Adrenal gland (tissue), 12 donors: Measurements from ENCODE around the gene EFNA5. TPM values are rescaled to one million over a fixed set of nuclear protein-coding genes. Genes with fewer than 3 reads are reported as not detected.

Experiments
- DNase-seq, 7 donors: peaks; one replicate each; pipeline ENCODE4 v3.0.0-alpha.2; 2019 to 2020
- H3K27ac ChIP-seq, 5 donors: fragments of 200-600 bp; sonication (generic) in 4 of 5; 1 replicate in 3 of 5; 2 replicates in 2 of 5; pipeline versions ENCODE4 v1.5.1 to v1.8.0; 2016 to 2020; ENCODE audit warnings: mild to moderate bottlenecking in 1 of 5
- H3K27me3 ChIP-seq: fragments of 200-600 bp; 2 replicates; pipeline ENCODE4 v1.8.0; 2021
- H3K36me3 ChIP-seq, 2 donors: fragments of 200-600 bp; replicated peaks in 1 of 2; 1 replicate in 1 of 2; 2 replicates in 1 of 2; pipeline versions ENCODE4 v1.5.1 to v1.8.0; 2018 to 2022
- H3K4me1 ChIP-seq, 2 donors: fragments of 200-600 bp; replicated peaks in 1 of 2; 1 replicate in 1 of 2; 2 replicates in 1 of 2; pipeline versions ENCODE4 v1.5.1 to v1.8.0; 2018 to 2021
- H3K4me3 ChIP-seq, 4 donors: fragments of 200-600 bp; sonication (generic) in 3 of 4; one replicate each; pipeline ENCODE4 v1.5.1; 2016 to 2018
- H3K9me3 ChIP-seq, 3 donors: fragments of 200-600 bp; sonication (generic) in 1 of 3; replicated peaks in 1 of 3; 1 replicate in 2 of 3; 2 replicates in 1 of 3; pipeline versions ENCODE4 v1.5.1 to v1.8.0; 2016 to 2021
- CTCF ChIP-seq, 6 experiments: fragments of 450-650 bp in 4 of 6; fragments of 200-600 bp in 2 of 6; sonication (generic) in 1 of 6; IDR thresholded peaks; 1 replicate in 5 of 6; 2 replicates in 1 of 6; pipeline versions ENCODE4 v1.5.1 to v1.8.0; 2016 to 2021; ENCODE audit warnings: antibody characterized with exemption in 6 of 6, mild to moderate bottlenecking in 2 of 6, moderate library complexity in 1 of 6
- POLR2A ChIP-seq, 2 donors: fragments of 450-650 bp; IDR thresholded peaks; one replicate each; pipeline ENCODE4 v1.6.1; 2017; ENCODE audit warnings: antibody characterized with exemption in 2 of 2, mild to moderate bottlenecking in 2 of 2, moderate library complexity in 1 of 2
- WGBS, 4 donors: extraction: QIAGEN DNeasy Blood & Tissue Kit in 2 of 4; methylation state at CpG; one replicate each; pipeline versions ENCODE4 v1.1.5 to v1.1.7; 2013 to 2017; 5-methylcytosine and 5-hydroxymethylcytosine counted together
- intact Hi-C, 2 donors: fragments of 100-400 bp; cut with DNase I; formaldehyde crosslinking; loops; one replicate each; pipeline versions ENCODE4 v1.14.1 to v1.15.0; 2022 to 2023
- polyA plus RNA-seq, 3 donors: library from polyadenylated mRNA; stranded (reverse); fragments of 200-250 nt in 2 of 3; fragments of 350-450 nt in 1 of 3; fragmentation: Illumina TruSeq in 1 of 3; extraction: RNeasy Lipid Tissue Mini Kit (QIAGEN cat#74804) in 1 of 3; gene quantifications; one replicate each; pipeline ENCODE4 v1.2.3, GENCODE V29; 2013 to 2014
- total RNA-seq, 9 donors: library from RNA; depleted of rRNA in 4 of 9; stranded (reverse); fragments of >200 nt in 4 of 9; fragments of 120-200 nt in 1 of 9; fragmentation: NEBNext Ultra II Directional in 1 of 9; extraction: Animal tissue kit (Norgen Biotek cat#: 25700) in 1 of 9; gene quantifications; one replicate each; pipeline versions ENCODE4 v1.1.0 to v1.2.4, GENCODE V29; 2013 to 2023
- donor health status: healthy with polysubstance abuse.
- donor health status: Bipolar disorder and iron deficiency.
- donor health status: DM: yes; HTN: yes; CAD: no.
- donor health status: DM: no; HTN: no; CAD: no.
- donor health status: DM: no; HTN: no; CAD: no.
- donor health status: DM: yes; HTN: yes; CAD: no.

EFNA5 gene
- total and polyA plus RNA-seq, 12 donors = 0.06 to 11.8 (median 1.6) TPM

- no peaks in the 10 kb centered on the region for H3K36me3 ChIP-seq
- no peak for DNase-seq
- H3K27me3 ChIP-seq = no peaks in the 10 kb centered on the region
- 83 to 91% (median 87%) methylated on average over 4 of the region's 4 CpGs for WGBS, 4 donors
- intact Hi-C loops = no loop called here
- TF ChIP-seq POLR2A (IDR thresholded peaks at IDR 0.05) = no peak
- TF ChIP-seq CTCF (IDR thresholded peaks at IDR 0.05) = no peak
- no peak overlapping the region for H3K27ac ChIP-seq
- H3K4me1 ChIP-seq = peaks cover 0 to 7% of the 10 kb centered on the region in 2 donors
- no peaks in the 10 kb centered on the region for H3K9me3 ChIP-seq
- H3K4me3 ChIP-seq = no peak overlapping the region
These were observed 102.7 kb downstream of the EFNA5 start for GRCh38 chr5:107567901-107568671.

DNA sequence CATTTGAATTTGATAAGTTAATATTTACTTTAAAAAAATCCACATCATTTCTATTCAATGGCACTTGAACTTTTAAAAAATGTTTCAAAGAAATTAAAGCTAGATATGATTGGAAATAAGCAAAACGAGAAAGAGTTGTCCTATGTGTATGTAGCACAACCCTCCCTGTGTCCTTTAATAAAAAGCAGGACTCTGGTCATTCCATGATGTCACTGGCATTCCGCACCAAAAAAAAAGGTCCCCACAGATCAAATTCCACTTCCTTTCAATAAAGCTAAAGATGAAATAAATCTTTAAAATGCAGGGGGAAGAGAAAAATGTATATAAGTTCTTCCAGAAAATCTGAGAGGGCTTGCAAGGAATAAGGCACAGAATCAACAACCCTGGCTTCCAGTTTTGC is 103.8 kb downstream of the EFNA5 start:
- no peak for DNase-seq
- H3K36me3 ChIP-seq = no peaks in the 10 kb centered on the region
- peaks cover 0 to 7% of the 10 kb centered on the region in 2 donors for H3K4me1 ChIP-seq
- no peak overlapping the region for H3K4me3 ChIP-seq
- no peaks in the 10 kb centered on the region for H3K9me3 ChIP-seq
- 58 to 69% (median 64%) methylated on average over 2 of the region's 2 CpGs for WGBS, 4 donors
- TF ChIP-seq CTCF (IDR thresholded peaks at IDR 0.05) (no peak), POLR2A (IDR thresholded peaks at IDR 0.05) (no peak)
- H3K27me3 ChIP-seq = no peaks in the 10 kb centered on the region
- intact Hi-C loops = no loop called here
- no peak overlapping the region for H3K27ac ChIP-seq

GRCh38 chr5:107565791-107566767 is 104.7 kb downstream of the EFNA5 start:
- WGBS, 4 donors = 67 to 78% (median 70%) methylated on average over 10 of the region's 10 CpGs
- DNase-seq = peak in 3 of 7 donors; percentile 11 to 27 (median 14)
- H3K27me3 ChIP-seq = no peaks in the 10 kb centered on the region
- no peaks in the 10 kb centered on the region for H3K36me3 ChIP-seq
- H3K27ac ChIP-seq = no peak overlapping the region
- H3K4me3 ChIP-seq = no peak overlapping the region
- intact Hi-C loops = no loop called here
- no peaks in the 10 kb centered on the region for H3K9me3 ChIP-seq
- H3K4me1 ChIP-seq = no peaks in the 10 kb centered on the region
- no peak for TF ChIP-seq POLR2A (IDR thresholded peaks at IDR 0.05)
- TF ChIP-seq CTCF (IDR thresholded peaks at IDR 0.05) = no peak

DNA sequence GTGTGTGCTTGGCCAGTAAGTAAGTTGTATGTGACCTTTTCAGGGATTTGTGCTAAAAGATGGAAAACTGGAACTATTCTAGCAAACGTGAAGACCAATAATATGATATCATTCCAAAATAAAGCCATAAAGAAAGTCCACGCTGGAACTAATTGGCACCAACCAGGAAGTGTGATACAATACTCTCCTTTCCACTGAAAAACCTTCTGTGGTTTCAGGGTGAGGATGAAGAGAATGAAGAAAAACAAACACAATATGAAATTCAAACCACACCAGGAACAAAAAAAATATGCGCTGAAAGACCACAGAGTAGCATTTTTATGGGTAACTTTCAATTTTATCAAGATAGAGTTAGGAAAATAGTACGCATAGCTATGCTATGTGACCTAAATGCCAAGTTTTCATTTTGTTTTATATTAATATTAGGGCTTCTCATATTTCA is 105.8 kb downstream of the EFNA5 start:
- no peaks in the 10 kb centered on the region for H3K9me3 ChIP-seq
- TF ChIP-seq CTCF (IDR thresholded peaks at IDR 0.05) (no peak), POLR2A (IDR thresholded peaks at IDR 0.05) (no peak)
- no peak overlapping the region for H3K27ac ChIP-seq
- H3K27me3 ChIP-seq = no peaks in the 10 kb centered on the region
- H3K4me3 ChIP-seq = no peak overlapping the region
- DNase-seq = no peak
- 73 to 80% (median 75%) methylated on average over 4 of the region's 4 CpGs for WGBS, 4 donors
- H3K4me1 ChIP-seq = no peaks in the 10 kb centered on the region
- intact Hi-C loops = no loop called here
- H3K36me3 ChIP-seq = no peaks in the 10 kb centered on the region
